ENCODE data around the gene ICE2. TPM values are rescaled to one million over a fixed set of nuclear protein-coding genes. Genes with fewer than 3 reads are reported as not detected.
"Not testable (repeated sequence)": the region's sequence is repeated elsewhere in the genome, so short reads cannot be mapped to it uniquely, and the experiment has no call there.

ICE2 gene
- total RNA-seq, 1 experiment from 2014 or later: 17.2 TPM

DNA sequence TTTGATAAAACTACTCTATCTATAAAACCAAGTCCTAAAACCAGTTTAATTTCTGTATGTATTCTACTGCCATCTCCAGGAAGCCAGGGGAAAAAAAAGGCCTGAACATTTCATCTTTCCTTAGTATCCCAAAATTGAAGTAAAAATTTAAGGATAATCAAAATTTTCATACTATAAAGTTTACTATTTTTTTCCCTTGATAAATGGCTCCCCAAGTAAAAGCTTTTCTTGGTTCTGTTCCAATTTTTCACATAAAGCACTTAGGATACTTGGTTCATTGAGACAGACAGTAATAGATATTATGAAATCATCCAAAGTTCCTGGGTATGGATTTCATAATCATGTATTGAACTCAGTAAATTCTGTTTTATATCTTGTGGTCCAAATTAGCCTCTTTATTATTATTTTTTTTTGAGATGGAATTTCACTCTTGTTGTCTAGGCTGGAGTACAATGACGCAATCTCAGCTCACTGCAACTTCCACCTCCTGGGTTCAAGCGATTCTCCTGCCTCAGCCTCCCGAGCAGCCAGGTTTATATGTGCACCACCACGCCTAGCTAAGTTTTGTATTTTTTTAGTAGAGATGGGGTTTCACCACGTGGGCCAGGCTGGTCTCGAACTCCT, 34.5 kb downstream of the ICE2 start:
- no peak for DNase-seq (ENCODE audit: low spot score)

DNA sequence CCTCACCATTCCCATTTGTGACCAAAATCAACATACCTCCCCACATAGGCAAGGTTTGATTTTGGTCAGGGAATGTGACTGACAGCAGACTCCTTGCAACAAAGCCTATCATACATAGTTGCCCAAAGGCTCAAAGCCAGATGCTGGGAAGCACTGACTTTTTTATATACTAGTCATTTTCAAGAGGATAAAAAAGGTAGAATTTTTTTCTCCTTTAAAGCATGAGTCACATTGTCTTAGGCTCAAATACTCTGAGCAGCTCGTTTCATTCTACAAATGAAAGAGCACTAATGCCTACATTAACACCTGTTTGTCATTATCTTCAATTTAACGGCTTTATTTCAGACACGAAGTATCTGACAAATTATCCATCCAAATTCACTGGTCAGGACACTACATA, 36.2 kb downstream of the ICE2 start:
- no peak for DNase-seq (ENCODE audit: low spot score)

DNA sequence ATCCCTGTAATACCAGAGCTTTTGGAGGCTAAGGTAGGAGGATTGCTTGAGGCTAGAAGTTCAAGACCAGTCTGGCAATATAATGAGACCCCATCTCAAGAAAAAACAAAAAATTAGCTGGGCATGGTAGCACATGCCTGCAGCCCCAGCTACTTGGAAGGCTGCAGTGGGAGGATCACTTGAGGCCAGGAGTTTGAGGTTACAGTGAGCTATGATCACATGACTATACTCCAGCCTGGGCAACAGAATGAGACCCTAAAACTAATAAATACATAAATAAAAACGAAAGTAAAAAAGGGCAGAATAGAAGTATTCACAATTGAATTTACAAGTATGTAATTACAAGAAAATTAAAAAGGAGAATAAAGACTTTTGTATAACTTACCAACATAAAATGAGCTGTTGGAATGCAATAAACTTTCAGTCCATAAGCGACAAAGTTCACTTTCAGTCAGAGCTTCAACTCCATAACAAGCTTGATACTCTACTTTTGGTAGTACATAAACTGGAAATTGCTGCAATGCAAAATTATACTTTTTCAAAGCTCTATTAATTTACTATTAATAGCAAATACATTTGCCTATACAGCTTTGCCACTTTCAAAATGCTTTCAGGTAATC, 36.8 kb downstream of the ICE2 start:
- DNase-seq (ENCODE audit: low spot score): no peak

DNA sequence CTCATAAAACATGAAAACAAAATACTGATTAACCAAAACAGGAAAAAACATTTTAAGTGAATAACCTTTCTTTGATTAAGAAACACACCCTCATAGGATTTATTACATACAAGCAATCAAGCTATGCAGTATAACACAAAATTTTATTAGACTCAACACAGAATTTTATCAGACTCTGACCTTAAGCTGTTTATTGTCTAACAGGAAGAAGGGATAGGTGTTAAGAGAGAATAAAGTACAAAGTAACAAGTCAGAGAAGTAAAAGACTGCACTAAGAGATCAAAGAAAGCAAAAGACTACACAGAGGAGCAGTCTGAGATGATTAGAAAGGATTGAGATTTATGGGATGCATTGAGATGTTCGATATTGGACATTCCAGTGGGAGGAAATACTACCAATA, 37.6 kb downstream of the ICE2 start:
- no peak for DNase-seq (ENCODE audit: low spot score)

DNA sequence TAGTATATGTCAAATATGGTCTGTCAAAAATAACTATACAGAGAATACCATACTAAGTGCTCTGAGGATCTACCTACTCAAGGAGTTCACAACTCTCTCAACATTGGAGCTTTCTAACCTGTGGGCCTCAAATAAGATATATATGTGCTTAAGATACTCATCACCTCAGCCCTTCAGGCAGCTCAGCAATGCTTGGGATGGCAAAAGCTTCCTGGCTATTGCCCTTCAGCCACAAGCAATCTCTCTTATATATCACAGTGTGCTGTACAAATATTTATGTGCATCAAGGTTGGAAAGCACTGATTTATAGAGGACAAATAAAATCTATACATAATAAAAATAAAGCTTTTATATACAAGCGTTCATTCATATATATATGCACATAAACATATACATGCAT, 40.3 kb downstream of the ICE2 start:
- no peak for DNase-seq (ENCODE audit: low spot score)

DNA sequence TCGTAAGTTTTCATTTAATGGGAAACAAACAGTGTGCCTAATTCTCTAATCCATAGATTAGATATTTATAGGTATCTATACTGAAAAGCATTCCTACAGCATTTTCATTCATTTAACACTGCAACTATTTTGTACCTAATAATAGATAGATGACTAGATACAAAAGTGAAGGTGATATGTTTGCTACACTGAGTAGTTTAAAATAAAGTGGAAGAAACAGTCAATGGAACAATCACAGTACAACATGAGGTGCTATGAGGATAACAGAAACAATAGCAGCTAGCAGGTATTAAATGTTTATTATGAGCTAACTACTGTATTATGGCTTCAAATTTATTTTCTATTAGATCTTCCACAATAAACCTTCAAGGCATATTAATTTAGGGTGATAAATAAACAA, 50.0 kb downstream of the ICE2 start:
- no peak for DNase-seq (ENCODE audit: low spot score)

DNA sequence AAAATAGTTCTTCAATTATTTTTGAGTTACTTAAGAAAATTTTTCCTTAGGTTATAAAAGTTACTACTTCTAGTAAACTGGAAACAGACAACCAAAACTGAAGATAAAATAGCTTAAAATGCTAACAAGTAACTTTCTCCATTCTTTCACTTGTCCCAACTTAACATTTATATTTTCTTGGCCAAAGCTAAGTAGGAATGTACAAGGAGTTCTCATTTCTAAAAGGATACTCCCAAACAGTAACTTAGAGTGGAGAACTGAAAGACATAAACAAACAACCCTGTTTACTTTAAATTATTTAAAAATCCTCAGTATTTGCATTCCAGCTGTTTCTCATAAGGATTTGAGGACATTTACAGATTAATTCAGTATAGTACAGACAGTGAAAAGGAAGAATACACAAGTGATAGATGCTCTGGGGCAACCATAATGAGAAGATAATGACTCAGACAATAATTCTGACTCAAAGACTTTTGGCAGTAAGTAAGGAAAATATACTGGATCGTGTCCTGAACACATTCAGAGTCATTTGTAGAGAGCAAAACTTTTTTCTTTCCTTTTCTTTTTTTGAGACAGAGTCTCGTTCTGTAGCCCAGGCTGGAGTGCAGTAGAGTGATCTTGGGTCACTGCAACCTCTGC, 52.0 kb downstream of the ICE2 start:
- no peak for DNase-seq (ENCODE audit: low spot score)

DNA sequence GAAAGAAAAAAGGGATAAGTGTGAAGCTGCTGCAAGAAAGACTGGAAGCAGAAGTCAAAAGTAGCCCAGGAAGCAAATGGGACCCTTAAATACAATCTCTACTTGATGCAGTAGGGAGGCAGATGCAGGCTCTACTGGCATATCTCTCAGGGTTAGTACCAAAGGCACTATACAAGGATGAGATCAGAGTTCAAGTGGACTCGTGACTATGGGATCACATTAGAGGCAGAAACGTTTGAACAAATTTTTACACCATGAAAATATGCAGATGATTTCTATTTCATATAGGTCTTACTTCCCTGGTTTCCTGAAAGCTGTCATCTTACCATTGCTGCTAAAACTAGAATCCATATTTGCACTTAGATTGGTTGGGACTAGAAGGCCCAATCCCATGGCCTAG, 53.5 kb downstream of the ICE2 start:
- DNase-seq (ENCODE audit: low spot score): no peak

DNA sequence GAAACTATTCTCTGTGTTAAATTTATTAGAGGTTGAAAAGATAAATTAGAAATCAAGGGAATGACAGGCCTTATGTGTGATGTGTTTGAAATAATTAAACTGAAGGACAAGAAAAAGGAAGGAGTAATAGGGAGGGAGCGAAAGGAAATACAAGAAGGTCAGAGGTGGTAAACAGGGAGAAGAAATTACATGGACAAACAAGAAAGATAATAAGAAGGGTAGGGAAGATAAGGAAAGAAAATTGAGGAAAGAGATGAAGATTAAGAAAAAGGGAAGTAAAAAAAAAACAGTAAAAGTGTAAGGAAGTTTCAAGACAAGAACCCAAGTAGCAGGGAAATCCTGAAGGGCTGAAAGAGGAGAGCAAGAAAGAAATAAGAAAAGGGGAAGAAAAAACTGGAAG, 54.9 kb downstream of the ICE2 start:
- DNase-seq (ENCODE audit: low spot score): no peak

DNA sequence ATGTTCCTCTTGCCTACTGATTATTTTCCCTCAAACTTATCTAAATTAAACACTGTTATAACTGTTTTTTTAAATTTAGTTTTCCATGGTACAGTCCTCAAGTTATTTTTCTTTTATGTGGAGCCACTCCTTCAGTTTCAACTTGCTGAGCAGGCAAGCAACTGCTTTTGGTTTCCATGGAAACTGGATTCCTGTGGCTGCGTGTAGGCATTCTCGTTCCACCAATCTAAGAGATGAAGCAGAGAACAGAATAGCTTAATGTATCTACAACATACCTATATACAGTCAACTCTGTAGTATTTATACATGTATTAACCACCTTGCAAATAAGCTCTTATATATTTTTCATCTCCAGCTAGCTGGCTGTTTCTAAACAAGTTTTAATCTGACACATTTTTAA, 55.4 kb downstream of the ICE2 start:
- peak; percentile 86 for DNase-seq (ENCODE audit: low spot score)

DNA sequence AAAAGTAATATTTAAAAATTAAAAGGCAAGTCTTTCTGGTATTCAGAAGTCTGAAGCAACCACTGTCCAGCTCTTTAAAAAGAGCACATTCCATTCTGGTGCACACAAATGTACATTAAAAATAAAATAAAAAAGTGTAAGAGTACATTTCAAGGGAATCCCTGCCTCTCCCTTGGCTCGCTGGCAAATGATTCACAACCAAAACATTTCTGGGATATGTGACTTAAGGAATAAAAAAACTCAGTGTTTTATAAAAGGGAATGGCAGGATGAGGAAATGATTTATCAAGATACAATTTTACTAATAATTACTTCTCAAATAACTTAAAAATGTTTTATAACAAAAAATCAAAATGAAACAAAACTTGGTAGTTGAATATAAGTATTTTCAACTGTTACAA, 57.4 kb downstream of the ICE2 start:
- DNase-seq (ENCODE audit: low spot score): no peak

DNA sequence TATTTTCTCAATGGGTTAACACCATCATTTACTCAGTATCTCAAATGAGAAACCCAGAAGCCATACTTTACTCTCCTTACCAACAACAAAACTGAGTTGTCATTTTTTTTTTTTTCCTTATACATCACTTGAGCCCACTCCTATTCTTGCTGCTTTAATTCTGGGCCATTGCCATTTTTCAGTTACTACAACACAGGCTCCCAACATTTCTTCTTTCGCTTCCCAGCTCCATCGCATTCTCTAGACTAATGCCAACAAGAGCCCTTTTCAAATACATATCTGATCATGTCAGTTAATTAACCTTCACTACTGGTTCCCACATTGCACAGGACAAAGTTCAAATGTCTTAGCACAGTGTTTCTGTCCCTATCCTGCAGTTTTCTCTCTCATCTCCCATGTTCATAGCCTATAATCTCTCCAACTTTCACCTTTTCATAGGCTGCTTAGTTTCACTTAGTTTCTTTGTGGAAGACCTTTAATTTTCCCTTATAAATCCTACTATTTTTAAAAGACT, 58.7 kb downstream of the ICE2 start:
- DNase-seq (ENCODE audit: low spot score): no peak

DNA sequence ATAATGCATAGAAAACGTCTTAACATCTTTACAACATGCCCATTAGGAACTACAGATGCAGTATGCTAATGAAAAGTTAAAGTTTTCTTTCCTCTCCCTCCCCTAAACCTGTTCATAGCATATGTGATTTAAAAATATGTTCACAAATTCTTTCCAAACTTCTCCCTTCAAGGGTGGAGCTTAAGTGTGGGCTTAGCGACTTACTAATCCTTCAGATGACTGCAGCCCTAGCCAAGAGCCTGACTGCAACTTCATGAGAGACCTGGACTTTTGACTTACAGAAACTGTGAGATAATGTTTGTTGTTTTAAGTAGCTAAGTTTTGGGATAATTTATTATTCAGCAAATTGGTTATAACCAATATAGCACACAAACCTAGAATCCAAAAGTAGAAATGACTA, 59.2 kb downstream of the ICE2 start:
- no peak for DNase-seq (ENCODE audit: low spot score)

DNA sequence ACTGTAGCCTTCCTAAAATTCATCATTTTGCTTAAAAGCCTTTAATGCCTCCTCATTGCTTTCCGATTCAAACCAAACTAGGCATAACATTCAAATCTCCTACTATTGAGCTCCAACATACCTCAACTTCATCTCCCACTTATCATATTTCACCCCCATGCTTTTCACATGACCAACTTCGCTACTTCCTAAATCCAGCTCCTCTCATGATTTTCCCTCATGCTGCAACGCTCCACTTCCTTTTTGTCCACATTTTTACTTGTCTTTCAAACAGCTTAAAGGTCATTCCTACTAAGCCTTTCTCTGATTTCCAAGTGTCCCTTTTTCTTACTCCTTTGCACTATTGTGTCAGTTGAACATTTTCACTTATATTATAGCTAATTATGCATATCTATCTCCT, 60.8 kb downstream of the ICE2 start:
- DNase-seq (ENCODE audit: low spot score): no peak

DNA sequence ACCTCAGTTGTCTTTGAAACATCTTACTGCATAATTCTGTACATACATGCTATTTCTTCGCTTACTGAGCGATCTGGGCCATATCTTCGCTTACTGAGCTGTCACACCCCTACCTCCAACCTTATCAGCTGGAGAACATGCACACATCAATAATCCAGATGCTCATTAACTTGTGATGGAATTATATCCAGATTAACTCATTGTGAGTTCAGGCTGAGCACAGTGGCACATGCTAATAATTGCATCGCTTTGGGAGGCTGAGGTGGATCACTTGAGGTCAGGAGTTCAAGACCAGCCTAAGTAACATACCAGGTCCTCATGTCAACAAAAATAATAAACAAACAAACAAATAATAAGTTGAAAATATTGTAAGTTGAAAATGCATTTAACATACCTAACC, 61.8 kb downstream of the ICE2 start:
- no peak for DNase-seq (ENCODE audit: low spot score)

DNA sequence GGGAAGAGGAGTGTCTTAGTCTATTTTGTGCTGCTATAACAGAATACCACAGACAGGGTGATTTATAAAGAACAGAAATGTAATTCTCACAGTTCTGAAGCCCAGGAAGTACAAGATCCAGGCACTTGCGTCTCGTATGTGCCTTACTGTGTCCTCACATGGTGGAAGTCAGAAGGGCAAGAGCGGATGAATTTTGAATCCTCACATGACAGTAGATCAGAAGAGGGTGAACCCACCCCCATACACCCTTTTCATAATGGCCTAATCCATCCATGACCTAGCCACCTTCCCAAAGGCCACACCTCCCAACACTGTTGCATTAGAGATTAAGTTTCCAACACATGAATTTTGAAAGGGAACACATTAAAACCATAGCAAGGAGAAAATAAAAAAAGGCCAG, 62.5 kb downstream of the ICE2 start:
- DNase-seq (ENCODE audit: low spot score): no peak

DNA sequence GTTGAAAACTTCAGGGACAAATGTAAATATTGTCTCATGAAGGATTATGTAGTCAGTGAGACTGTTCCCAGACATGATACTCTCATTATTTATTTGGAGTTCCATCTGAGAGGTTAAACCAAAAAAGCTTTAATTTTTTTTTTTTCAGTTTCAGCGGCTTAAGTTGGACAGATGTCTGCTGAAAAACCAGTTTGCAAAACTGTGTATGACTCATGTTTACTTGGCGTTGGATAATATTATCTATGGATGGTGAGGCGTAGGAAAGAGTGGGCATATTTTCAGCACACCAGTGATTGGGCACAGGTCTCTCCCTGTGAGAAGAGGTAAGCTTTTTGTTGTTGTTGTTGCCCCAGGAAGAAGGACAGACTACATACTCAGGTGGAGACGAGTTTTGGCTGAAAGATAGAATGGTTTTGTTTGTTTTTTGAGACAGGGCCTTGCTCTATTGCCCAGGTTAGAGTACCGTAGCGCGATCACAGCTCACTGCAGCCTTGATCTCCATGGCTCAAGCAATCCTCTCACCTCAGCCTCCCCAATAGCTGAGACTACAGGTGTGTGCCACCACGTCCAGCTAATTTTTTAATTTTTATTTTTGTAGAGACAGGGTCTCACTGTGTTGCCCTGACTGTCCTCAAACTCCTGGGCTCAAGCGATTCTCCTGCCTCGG, 64.8 kb downstream of the ICE2 start:
- peak; percentile 24 for DNase-seq (ENCODE audit: low spot score)

DNA sequence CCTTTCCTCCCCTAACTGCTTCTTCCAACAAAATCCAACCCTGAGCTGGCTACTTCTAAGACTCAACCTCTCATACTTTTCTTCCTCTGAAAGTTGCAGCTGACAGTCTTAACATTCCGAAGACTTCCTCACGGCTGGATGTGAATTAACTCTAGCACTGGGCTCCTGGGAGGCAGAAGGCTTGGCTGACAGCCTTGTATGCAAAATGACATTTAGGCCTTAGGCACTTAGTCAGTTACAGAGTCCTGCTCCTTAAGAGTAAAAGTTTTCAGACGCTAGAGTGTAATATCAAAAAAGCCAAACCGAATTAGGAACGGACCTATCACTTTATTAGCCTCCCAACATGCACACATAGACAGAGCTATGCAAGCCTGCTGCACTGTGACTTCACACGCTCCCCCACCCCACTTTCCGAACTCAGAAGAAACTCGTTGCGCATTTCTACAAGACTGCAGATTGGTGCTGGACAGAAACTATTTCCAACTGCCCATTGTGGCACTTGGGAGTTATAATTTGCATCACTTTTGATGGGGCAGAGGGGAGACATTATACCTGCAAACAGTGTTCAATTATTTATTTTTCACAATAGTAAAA, 65.6 kb downstream of the ICE2 start:
- DNase-seq (ENCODE audit: low spot score): no peak

DNA sequence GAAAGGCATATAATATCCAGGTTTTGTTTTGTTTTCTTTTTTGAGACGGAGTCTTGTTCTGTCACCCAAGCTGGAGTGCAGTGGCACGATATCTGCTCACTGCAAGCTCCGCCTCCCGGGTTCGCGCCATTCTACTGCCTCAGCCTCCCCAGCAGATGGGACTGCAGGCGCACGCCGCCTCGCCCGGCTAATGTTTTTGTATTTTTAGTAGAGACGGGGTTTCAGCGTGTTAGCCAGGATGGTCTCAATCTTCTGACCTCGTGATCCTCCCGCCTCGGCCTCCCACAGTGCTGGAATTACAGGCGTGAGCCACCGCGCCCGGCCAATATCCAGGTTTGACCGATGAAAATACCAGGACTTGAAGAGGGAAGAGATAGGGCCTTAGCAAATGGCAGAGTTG, 66.1 kb downstream of the ICE2 start:
- not testable (repeated sequence) for DNase-seq (ENCODE audit: low spot score)

DNA sequence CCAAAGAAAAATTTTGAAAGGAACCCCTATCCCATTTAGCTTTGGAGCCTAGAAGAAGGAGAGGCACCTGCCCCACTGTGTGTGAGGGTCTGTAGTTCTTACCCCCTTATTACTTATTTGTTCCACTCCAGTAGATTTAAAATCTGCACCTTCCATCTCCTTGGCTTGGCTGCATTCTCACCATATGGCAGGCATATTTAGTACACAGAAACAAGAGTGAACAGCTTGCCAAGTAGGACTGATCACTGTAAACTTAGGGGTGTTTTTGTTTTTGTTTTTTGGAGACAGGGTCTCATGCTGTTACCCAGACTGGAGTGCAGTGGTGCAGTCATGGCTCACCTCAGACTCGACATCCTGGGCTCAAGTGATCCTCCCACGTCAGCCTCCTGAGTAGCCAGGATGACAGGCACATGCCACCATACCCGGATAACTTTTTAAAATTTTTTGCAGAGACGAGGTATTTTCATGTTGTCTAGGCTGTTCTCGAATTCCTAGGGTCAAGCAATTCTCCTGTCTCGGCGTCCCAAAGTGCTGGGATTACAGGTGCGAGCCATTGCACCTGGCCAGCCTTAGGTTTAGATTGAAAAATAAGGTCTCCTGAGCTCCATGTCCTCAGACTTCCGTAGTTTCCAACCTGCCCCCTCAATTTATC, 67.0 kb downstream of the ICE2 start:
- no peak for DNase-seq (ENCODE audit: low spot score)

DNA sequence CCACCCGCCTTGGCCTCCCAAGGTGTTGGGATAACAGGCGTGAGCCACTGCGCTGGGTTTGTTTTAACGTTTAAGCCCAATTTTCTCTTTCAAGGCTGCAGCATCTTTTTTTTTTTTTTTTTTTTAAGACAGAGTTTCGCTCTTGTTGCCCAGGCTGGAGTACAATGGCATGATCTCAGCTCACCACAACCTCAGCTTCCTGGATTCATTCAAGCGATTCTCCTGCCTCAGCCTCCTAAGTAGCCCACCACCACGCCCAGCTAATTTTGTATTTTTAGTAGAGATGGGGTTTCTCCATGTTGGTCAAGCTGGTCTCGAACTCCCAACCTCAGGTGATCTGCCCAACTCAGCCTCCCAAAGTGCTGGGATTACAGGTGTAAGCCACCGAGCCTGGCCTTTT, 68.6 kb downstream of the ICE2 start:
- DNase-seq (ENCODE audit: low spot score): not testable (repeated sequence)

DNA sequence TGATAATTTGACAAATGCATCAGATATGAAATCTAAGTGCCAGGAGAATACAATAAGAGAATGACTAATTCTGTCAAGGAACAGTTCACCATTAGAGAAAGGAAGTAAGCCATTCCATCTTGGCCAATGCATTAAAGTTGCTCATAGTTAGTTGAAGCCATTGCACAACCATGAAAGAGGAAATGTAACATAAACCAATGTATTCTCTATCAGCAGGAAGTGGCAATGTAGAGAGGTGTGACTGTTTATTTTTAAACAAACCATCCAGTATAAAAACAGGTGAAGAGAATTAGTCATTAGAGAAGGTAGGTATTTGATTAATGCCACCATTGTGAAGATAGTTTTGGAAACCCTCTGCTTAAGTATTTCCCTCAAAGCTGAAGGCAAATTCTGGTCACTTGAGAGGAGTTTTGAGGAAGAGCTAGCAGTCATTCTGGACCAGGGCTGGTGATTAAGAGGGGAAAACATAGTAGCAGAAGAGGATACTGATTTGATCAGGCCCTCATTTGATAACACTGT, 70.4 kb downstream of the ICE2 start:
- DNase-seq (ENCODE audit: low spot score): peak; percentile 82
